Measurements from ENCODE around the gene CRKL. TPM values are rescaled to one million over a fixed set of nuclear protein-coding genes. Genes with fewer than 3 reads are reported as not detected.

Gene CRKL
- total RNA-seq, 1 experiment from 2014 or later, result 82.5 TPM

DNA sequence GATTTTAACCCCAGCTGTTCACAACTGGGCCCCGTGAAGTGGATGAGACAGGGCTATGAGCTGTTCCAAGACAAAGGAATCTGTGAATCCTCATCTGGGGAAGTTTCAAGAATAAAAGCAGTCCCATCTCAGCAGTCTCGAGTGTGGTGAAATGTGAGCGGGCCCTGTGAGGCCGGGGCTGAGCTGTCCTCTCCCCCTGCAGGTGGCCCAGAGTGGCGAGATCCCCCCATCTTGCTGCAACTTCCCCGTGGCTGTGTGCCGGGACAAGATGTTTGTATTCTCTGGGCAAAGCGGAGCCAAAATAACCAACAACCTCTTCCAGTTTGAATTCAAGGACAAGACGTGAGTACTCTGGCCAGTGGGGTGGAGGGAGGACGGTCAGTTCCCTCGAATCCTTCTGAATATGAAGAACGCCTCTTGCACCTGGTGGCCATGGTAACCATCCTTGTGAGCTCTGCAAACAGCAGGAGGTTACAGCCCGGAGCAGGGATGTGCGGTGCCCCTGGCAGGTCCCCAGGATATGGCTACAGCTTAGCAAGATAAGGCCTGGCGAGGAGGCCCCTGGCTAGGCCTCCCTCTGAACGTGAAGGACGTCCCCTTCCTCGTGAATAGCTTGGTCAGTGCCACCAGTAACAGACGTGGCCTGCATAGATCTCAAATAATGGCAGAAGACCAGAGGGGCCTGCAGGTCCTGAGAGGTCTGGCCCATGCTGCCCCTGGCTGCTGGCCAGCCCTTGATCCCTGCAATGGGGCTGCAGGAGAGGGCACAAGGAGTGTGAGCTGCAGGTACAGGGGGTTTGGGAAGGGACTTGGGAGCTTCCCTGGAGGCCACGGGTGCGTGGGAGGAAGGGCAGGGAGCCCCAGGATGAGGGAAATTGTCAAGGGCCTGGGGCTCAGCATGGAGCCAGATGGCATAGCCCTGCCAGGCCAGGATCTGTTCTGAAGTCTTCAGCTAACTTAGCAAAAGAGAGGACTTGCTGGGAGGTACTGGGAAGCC lies 73.3 kb downstream of the CRKL start:
- no peaks in the 10 kb centered on the region for H3K27me3 ChIP-seq (replicated peaks; ENCODE audit: insufficient read depth, low read depth, low read length, poor library complexity)
- peaks cover 22% of the 10 kb centered on the region for H3K36me3 ChIP-seq (ENCODE audit: insufficient read depth, low read length, poor library complexity, severe bottlenecking)
- TF ChIP-seq, protein P1, sequence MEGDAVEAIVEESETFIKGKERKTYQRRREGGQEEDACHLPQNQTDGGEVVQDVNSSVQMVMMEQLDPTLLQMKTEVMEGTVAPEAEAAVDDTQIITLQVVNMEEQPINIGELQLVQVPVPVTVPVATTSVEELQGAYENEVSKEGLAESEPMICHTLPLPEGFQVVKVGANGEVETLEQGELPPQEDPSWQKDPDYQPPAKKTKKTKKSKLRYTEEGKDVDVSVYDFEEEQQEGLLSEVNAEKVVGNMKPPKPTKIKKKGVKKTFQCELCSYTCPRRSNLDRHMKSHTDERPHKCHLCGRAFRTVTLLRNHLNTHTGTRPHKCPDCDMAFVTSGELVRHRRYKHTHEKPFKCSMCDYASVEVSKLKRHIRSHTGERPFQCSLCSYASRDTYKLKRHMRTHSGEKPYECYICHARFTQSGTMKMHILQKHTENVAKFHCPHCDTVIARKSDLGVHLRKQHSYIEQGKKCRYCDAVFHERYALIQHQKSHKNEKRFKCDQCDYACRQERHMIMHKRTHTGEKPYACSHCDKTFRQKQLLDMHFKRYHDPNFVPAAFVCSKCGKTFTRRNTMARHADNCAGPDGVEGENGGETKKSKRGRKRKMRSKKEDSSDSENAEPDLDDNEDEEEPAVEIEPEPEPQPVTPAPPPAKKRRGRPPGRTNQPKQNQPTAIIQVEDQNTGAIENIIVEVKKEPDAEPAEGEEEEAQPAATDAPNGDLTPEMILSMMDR (conservative IDR thresholded peaks at IDR 0.05; ENCODE audit: low read depth, low read length), result no peak
- no peak for TF ChIP-seq EZH2 (IDR thresholded peaks at IDR 0.05; ENCODE audit: borderline replicate concordance, low read depth, low read length, poor library complexity, severe bottlenecking)
- H3K27ac ChIP-seq (ENCODE audit: low read depth, low read length, poor library complexity, severe bottlenecking), result no peak overlapping the region
- no peaks in the 10 kb centered on the region for H3K9me3 ChIP-seq (ENCODE audit: low read depth, low read length, poor library complexity, severe bottlenecking)
- ChIA-PET POLR2A (ENCODE audit: low non-redundant PET) (no interaction called here), CTCF (no interaction called here)
- intact Hi-C loops (cut with micrococcal nuclease; ENCODE audit: unreplicated experiment), result no loop called here
- H3K4me3 ChIP-seq (ENCODE audit: low read depth, low read length, poor library complexity, severe bottlenecking), result no peak overlapping the region
- BruUV-seq (replicated peaks), result no TSS peak
- no peaks in the 10 kb centered on the region for H3K4me1 ChIP-seq (ENCODE audit: insufficient read depth, low read length, poor library complexity, severe bottlenecking)
- no peak for DNase-seq (ENCODE audit: low spot score)

DNA sequence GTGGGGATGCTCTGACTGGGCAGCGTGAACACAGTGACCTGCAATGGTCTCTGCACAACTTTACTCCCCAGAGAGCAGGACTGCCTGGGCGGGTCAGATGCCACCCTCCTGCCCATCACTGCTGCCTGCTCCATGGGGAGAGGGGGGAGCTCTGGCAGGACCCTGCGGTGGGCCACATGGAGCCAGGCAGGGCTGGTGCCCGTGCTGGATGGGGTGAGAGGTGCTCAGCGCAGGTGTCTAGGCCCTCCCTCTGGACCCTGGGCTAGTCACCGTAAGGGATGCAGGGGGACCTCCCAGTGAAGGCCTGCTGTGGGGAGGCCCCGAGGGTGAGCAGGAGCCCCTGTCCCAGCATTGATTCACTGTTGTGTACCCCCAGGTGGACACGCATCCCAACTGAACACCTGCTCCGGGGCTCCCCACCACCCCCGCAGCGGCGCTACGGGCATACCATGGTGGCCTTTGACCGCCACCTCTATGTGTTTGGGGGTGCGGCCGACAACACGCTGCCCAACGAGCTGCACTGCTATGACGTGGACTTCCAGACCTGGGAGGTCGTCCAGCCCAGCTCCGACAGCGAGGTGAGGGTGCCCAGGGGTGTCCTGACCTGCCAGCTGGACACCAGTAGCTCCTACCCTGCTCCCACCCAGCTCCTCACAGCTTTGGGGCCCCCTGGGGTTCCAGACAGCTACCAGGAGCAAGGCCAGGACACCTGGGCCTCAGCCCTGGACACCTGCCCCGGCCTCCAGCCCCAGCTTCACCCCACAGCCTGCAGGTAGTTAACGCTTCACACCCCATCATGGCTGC lies 74.2 kb downstream of the CRKL start:
- intact Hi-C loops (cut with micrococcal nuclease; ENCODE audit: unreplicated experiment), result no loop called here
- CTCF ChIA-PET, result no interaction called here
- POLR2A ChIA-PET (ENCODE audit: low non-redundant PET), result no interaction called here
- Histone ChIP-seq H3K9me3 (ENCODE audit: low read depth, low read length, poor library complexity, severe bottlenecking) (no peaks in the 10 kb centered on the region), H3K27me3 (replicated peaks; ENCODE audit: insufficient read depth, low read depth, low read length, poor library complexity) (no peaks in the 10 kb centered on the region), H3K36me3 (ENCODE audit: insufficient read depth, low read length, poor library complexity, severe bottlenecking) (peaks cover 13% of the 10 kb centered on the region), H3K4me1 (ENCODE audit: insufficient read depth, low read length, poor library complexity, severe bottlenecking) (no peaks in the 10 kb centered on the region), H3K4me3 (ENCODE audit: low read depth, low read length, poor library complexity, severe bottlenecking) (no peak overlapping the region), H3K27ac (ENCODE audit: low read depth, low read length, poor library complexity, severe bottlenecking) (no peak overlapping the region)
- no TSS peak for BruUV-seq (replicated peaks)
- DNase-seq (ENCODE audit: low spot score), result no peak
- TF ChIP-seq, protein P1 (conservative IDR thresholded peaks at IDR 0.05; ENCODE audit: low read depth, low read length), result no peak

DNA sequence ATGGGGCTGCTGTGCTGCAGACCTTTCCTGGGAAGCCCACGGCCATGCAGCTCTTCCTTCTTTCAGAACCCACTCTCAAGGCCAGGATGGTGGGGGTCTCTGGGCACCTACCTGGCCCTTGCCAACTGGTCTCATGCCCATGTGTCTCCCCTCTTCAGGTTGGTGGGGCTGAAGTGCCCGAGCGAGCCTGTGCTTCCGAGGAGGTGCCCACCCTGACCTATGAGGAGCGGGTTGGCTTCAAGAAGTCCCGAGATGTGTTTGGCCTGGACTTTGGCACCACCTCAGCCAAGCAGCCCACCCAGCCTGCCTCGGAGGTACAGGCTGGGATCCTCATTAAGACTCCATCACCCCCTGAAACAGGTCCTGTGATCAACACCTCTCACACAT lies 74.8 kb downstream of the CRKL start:
- intact Hi-C loops (cut with micrococcal nuclease; ENCODE audit: unreplicated experiment), result no loop called here
- no peaks in the 10 kb centered on the region for H3K4me1 ChIP-seq (ENCODE audit: insufficient read depth, low read length, poor library complexity, severe bottlenecking)
- no peak for DNase-seq (ENCODE audit: low spot score)
- no peak for TF ChIP-seq EZH2 (IDR thresholded peaks at IDR 0.05; ENCODE audit: borderline replicate concordance, low read depth, low read length, poor library complexity, severe bottlenecking)
- TF ChIP-seq, protein P1 (conservative IDR thresholded peaks at IDR 0.05; ENCODE audit: low read depth, low read length), result no peak
- no peaks in the 10 kb centered on the region for H3K27me3 ChIP-seq (replicated peaks; ENCODE audit: insufficient read depth, low read depth, low read length, poor library complexity)
- H3K4me3 ChIP-seq (ENCODE audit: low read depth, low read length, poor library complexity, severe bottlenecking), result no peak overlapping the region
- BruUV-seq (replicated peaks), result no TSS peak
- CTCF ChIA-PET, result no interaction called here
- peaks cover 10% of the 10 kb centered on the region for H3K36me3 ChIP-seq (ENCODE audit: insufficient read depth, low read length, poor library complexity, severe bottlenecking)
- H3K27ac ChIP-seq (ENCODE audit: low read depth, low read length, poor library complexity, severe bottlenecking), result no peak overlapping the region
- POLR2A ChIA-PET (ENCODE audit: low non-redundant PET), result no interaction called here
- no peaks in the 10 kb centered on the region for H3K9me3 ChIP-seq (ENCODE audit: low read depth, low read length, poor library complexity, severe bottlenecking)

Measured in A673 (cell line).